Fibroblast of mammary gland (primary cell): ENCODE measurements around the gene LCLAT1.

Experiments used
- DNase-seq: peaks from one replicate; pipeline ENCODE4 v3.0.0-alpha.2; 2010; ENCODE audit warnings: low read depth
- H3K4me3 ChIP-seq: 2 replicates; pipeline ENCODE4 v1.5.1; 2011; ENCODE audit warnings: low read depth, mild to moderate bottlenecking, low read length, moderate library complexity; ENCODE audit not compliant: control insufficient read depth
- CTCF ChIP-seq: conservative IDR thresholded peaks from 2 replicates; pipeline ENCODE4 v1.5.1; 2011; ENCODE audit warnings: low read depth, low read length, inconsistent platforms; ENCODE audit not compliant: control insufficient read depth, insufficient read depth

The LCLAT1 gene

DNA sequence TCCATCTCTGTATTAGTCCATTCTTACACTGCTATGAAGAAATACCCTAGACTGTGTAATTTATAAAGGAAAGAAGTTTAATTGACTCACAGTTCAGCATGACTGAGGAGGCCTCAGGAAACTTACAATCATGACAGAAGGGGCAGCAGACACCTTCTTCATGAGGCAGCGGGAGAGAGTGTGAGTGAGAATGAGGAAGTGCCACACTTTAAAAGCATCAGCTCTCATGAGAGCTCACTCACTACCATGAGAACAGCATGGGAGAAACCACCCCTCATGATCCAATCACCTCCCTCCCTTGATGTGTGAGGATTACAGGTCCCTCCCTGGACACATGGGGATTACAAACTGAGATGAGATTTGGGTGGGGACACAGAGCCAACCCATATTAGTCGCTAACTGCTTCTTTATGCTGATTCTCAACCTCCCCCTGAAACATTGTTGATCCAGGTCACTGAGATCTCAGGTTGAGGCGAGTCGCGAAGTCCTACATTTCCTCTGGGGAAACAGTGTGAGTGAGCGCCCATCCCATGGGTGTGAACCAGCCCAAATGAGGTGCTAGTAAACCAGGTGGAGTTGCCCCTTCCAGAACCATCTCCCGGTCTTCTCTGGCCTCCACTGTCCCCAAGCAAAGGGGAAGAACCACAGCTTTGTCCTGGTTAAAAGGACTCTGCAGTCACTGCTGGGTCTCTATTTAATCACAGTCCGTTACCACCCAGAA is 236.3 kb downstream of the LCLAT1 start:
- no peak for TF ChIP-seq CTCF
- DNase-seq = no peak
- H3K4me3 ChIP-seq = no peak overlapping the region

GRCh38 chr2:30684026-30684425 is 237.0 kb downstream of the LCLAT1 start:
- TF ChIP-seq CTCF = no peak
- H3K4me3 ChIP-seq = no peak overlapping the region
- no peak for DNase-seq

DNA sequence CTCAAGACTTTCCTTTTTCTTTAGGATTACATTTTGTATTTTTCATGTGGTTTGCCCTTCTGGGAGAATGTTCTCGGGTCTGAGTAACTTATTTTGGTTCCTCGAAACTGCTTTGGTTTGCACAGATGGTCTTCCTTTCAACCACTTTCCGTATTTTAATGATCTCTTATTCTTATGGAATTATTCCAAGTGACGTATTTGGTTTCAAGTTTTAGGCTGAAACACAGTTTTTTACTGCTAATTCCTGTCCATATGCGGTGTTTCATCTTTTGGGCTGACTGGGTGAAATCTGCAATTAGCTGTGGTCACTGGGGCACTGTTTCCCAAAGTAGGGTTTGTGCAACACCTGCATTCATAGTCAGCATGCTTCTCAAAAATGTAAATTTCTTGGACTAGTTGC is 237.5 kb downstream of the LCLAT1 start:
- no peak for TF ChIP-seq CTCF
- H3K4me3 ChIP-seq = no peak overlapping the region
- no peak for DNase-seq

DNA sequence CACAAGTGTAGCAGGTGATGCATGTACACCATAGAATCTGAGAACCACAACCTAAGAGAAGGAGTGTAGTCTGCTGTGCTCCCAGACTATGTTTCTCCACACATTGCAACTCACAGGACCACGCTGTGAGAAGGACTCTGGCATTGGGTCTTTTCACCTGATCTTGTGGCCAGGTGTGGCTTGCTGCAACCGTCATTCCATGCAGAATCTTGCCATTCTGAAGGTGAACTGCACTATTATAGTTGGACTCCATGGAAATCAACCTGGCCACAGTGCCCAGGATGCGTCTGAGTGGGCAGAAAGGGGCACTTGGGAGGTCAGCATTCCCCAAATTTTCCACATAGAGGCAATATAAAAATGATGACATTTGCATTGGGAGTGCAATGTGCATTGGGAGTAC is 237.9 kb downstream of the LCLAT1 start:
- no peak for DNase-seq
- no peak overlapping the region for H3K4me3 ChIP-seq

GRCh38 chr2:30686000-30686399 is 239.0 kb downstream of the LCLAT1 start:
- peak; percentile 24 for TF ChIP-seq CTCF
- H3K4me3 ChIP-seq = no peak overlapping the region
- DNase-seq = no peak

More for the DNA sequence above, 237.9 kb downstream of the LCLAT1 start:
- TF ChIP-seq CTCF = no peak

- no peak for TF ChIP-seq CTCF
- H3K4me3 ChIP-seq = no peak overlapping the region
- no peak for DNase-seq
Observed at GRCh38 chr2:30686669-30687068, 239.6 kb downstream of the LCLAT1 start.

- DNase-seq = no peak
- no peak for TF ChIP-seq CTCF
- H3K4me3 ChIP-seq = no peak overlapping the region
Observed at GRCh38 chr2:30688956-30689401, 241.9 kb downstream of the LCLAT1 start.
